ENCODE data around the gene WWOX.

WWOX gene

GRCh38 chr16:78715673-78716072 is 616.2 kb downstream of the WWOX start:
- H3K4me1 ChIP-seq (ENCODE audit: control insufficient read depth in 2 of 2, insufficient read depth in 2 of 2, low read length in 2 of 2): no peaks in the 10 kb centered on the region
- no peaks in the 10 kb centered on the region for H3K9me3 ChIP-seq (ENCODE audit: control insufficient read depth in 2 of 2, low read length in 2 of 2)
- no peak overlapping the region for H3K9ac ChIP-seq (ENCODE audit: low read depth in 1 of 2, low read length in 2 of 2)
- no peak overlapping the region for H3K27ac ChIP-seq (ENCODE audit: low read depth in 2 of 2, low read length in 2 of 2)
- no peaks in the 10 kb centered on the region for H3K36me3 ChIP-seq (ENCODE audit: control insufficient read depth in 2 of 2, insufficient read depth in 2 of 2, low read length in 2 of 2)
- H3K27me3 ChIP-seq (ENCODE audit: control insufficient read depth in 2 of 2, insufficient read depth in 2 of 2, low read length in 2 of 2): no peaks in the 10 kb centered on the region
- no peak overlapping the region for H3K4me3 ChIP-seq (ENCODE audit: low read length in 2 of 2)

GRCh38 chr16:78718141-78718540 is 618.7 kb downstream of the WWOX start:
- no peak overlapping the region for H3K4me3 ChIP-seq (ENCODE audit: low read length in 2 of 2)
- no peaks in the 10 kb centered on the region for H3K9me3 ChIP-seq (ENCODE audit: control insufficient read depth in 2 of 2, low read length in 2 of 2)
- H3K27me3 ChIP-seq (ENCODE audit: control insufficient read depth in 2 of 2, insufficient read depth in 2 of 2, low read length in 2 of 2): no peaks in the 10 kb centered on the region
- H3K9ac ChIP-seq (ENCODE audit: low read depth in 1 of 2, low read length in 2 of 2): no peak overlapping the region
- no peaks in the 10 kb centered on the region for H3K4me1 ChIP-seq (ENCODE audit: control insufficient read depth in 2 of 2, insufficient read depth in 2 of 2, low read length in 2 of 2)
- H3K27ac ChIP-seq (ENCODE audit: low read depth in 2 of 2, low read length in 2 of 2): no peak overlapping the region
- H3K36me3 ChIP-seq (ENCODE audit: control insufficient read depth in 2 of 2, insufficient read depth in 2 of 2, low read length in 2 of 2): no peaks in the 10 kb centered on the region

GRCh38 chr16:78720416-78720815 is 621.0 kb downstream of the WWOX start:
- H3K9ac ChIP-seq (ENCODE audit: low read depth in 1 of 2, low read length in 2 of 2): no peak overlapping the region
- H3K9me3 ChIP-seq (ENCODE audit: control insufficient read depth in 2 of 2, low read length in 2 of 2): no peaks in the 10 kb centered on the region
- no peaks in the 10 kb centered on the region for H3K4me1 ChIP-seq (ENCODE audit: control insufficient read depth in 2 of 2, insufficient read depth in 2 of 2, low read length in 2 of 2)
- H3K27me3 ChIP-seq (ENCODE audit: control insufficient read depth in 2 of 2, insufficient read depth in 2 of 2, low read length in 2 of 2): no peaks in the 10 kb centered on the region
- H3K36me3 ChIP-seq (ENCODE audit: control insufficient read depth in 2 of 2, insufficient read depth in 2 of 2, low read length in 2 of 2): no peaks in the 10 kb centered on the region
- no peak overlapping the region for H3K4me3 ChIP-seq (ENCODE audit: low read length in 2 of 2)
- no peak overlapping the region for H3K27ac ChIP-seq (ENCODE audit: low read depth in 2 of 2, low read length in 2 of 2)

DNA sequence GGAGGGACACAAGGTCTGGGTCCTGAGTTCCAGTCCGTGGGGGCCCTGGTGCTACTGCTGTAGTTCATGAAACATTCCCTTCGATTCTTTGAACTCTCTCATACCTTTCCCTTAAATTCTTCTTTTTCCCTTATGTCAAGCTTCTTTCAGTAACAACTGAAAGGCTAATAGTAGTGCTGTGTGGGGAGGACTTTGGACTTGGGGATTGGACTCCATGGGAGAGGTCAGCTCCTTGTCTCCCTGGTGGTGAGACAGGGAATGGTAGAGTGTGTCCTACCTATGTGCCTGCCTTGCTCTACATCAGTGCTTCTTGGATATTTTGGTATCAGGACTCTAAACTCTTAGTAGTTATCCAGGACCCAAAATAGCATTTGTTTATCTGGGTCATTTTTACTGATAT is 628.1 kb downstream of the WWOX start:
- Histone ChIP-seq H3K27ac (ENCODE audit: low read depth in 2 of 2, low read length in 2 of 2) (no peak overlapping the region), H3K4me3 (ENCODE audit: low read length in 2 of 2) (no peak overlapping the region), H3K4me1 (ENCODE audit: control insufficient read depth in 2 of 2, insufficient read depth in 2 of 2, low read length in 2 of 2) (no peaks in the 10 kb centered on the region), H3K9me3 (ENCODE audit: control insufficient read depth in 2 of 2, low read length in 2 of 2) (no peaks in the 10 kb centered on the region), H3K36me3 (ENCODE audit: control insufficient read depth in 2 of 2, insufficient read depth in 2 of 2, low read length in 2 of 2) (no peaks in the 10 kb centered on the region), H3K9ac (ENCODE audit: low read depth in 1 of 2, low read length in 2 of 2) (no peak overlapping the region), H3K27me3 (ENCODE audit: control insufficient read depth in 2 of 2, insufficient read depth in 2 of 2, low read length in 2 of 2) (no peaks in the 10 kb centered on the region)

GRCh38 chr16:78729687-78730086 is 630.2 kb downstream of the WWOX start:
- H3K4me3 ChIP-seq (ENCODE audit: low read length in 2 of 2): no peak overlapping the region
- no peak overlapping the region for H3K27ac ChIP-seq (ENCODE audit: low read depth in 2 of 2, low read length in 2 of 2)
- H3K36me3 ChIP-seq (ENCODE audit: control insufficient read depth in 2 of 2, insufficient read depth in 2 of 2, low read length in 2 of 2): no peaks in the 10 kb centered on the region
- no peak overlapping the region for H3K9ac ChIP-seq (ENCODE audit: low read depth in 1 of 2, low read length in 2 of 2)
- no peaks in the 10 kb centered on the region for H3K27me3 ChIP-seq (ENCODE audit: control insufficient read depth in 2 of 2, insufficient read depth in 2 of 2, low read length in 2 of 2)
- no peaks in the 10 kb centered on the region for H3K9me3 ChIP-seq (ENCODE audit: control insufficient read depth in 2 of 2, low read length in 2 of 2)
- no peaks in the 10 kb centered on the region for H3K4me1 ChIP-seq (ENCODE audit: control insufficient read depth in 2 of 2, insufficient read depth in 2 of 2, low read length in 2 of 2)

GRCh38 chr16:78731785-78732184 is 632.3 kb downstream of the WWOX start:
- H3K9ac ChIP-seq (ENCODE audit: low read depth in 1 of 2, low read length in 2 of 2): no peak overlapping the region
- H3K4me3 ChIP-seq (ENCODE audit: low read length in 2 of 2): no peak overlapping the region
- H3K4me1 ChIP-seq (ENCODE audit: control insufficient read depth in 2 of 2, insufficient read depth in 2 of 2, low read length in 2 of 2): no peaks in the 10 kb centered on the region
- H3K36me3 ChIP-seq (ENCODE audit: control insufficient read depth in 2 of 2, insufficient read depth in 2 of 2, low read length in 2 of 2): no peaks in the 10 kb centered on the region
- H3K27me3 ChIP-seq (ENCODE audit: control insufficient read depth in 2 of 2, insufficient read depth in 2 of 2, low read length in 2 of 2): no peaks in the 10 kb centered on the region
- no peaks in the 10 kb centered on the region for H3K9me3 ChIP-seq (ENCODE audit: control insufficient read depth in 2 of 2, low read length in 2 of 2)
- H3K27ac ChIP-seq (ENCODE audit: low read depth in 2 of 2, low read length in 2 of 2): no peak overlapping the region

DNA sequence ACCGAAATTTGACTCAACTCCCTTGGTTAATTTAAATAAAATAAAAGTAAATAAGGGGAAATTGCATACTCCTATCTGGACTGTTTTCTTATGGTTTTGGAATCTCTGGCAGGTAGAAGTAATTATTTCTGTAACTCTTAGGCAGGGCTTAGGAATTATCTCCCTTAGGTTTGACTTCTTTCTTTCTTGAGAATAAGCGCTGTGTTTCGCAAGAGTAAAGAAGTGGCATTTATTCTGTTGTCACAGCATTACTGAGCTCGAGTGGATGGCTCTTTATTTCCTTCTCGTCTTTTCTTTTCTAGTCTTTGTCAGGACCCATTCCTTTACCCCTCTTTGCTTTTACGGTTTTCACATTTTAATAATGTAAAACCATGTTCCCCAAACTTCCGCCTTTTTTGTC is 633.2 kb downstream of the WWOX start:
- Histone ChIP-seq H3K4me3 (ENCODE audit: low read length in 2 of 2) (no peak overlapping the region), H3K4me1 (ENCODE audit: control insufficient read depth in 2 of 2, insufficient read depth in 2 of 2, low read length in 2 of 2) (peaks cover 0 to 3% of the 10 kb centered on the region in 2 donors), H3K27ac (ENCODE audit: low read depth in 2 of 2, low read length in 2 of 2) (no peak overlapping the region), H3K9ac (ENCODE audit: low read depth in 1 of 2, low read length in 2 of 2) (no peak overlapping the region), H3K36me3 (ENCODE audit: control insufficient read depth in 2 of 2, insufficient read depth in 2 of 2, low read length in 2 of 2) (no peaks in the 10 kb centered on the region), H3K9me3 (ENCODE audit: control insufficient read depth in 2 of 2, low read length in 2 of 2) (no peaks in the 10 kb centered on the region), H3K27me3 (ENCODE audit: control insufficient read depth in 2 of 2, insufficient read depth in 2 of 2, low read length in 2 of 2) (no peaks in the 10 kb centered on the region)

DNA sequence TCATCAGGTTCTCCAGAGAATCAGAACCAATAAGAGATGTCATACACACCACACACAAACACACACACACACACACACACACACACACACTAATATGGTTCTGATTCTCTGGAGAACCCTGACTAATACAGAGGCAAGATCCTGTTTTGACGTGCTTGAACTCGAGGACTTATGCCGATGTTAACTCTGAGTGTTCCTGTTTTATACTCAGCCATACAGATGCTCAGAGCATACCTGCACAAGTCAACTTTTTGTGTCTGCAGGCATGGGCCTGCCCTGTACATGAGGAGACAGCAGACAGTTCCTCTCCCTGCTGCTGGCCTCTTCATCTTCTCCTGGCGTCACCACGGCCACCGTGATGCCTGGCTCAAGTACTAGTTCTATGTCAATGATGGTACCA is 635.9 kb downstream of the WWOX start:
- Histone ChIP-seq H3K4me1 (ENCODE audit: control insufficient read depth in 2 of 2, insufficient read depth in 2 of 2, low read length in 2 of 2) (peaks cover 0 to 4% of the 10 kb centered on the region in 2 donors), H3K9me3 (ENCODE audit: control insufficient read depth in 2 of 2, low read length in 2 of 2) (no peaks in the 10 kb centered on the region)

DNA sequence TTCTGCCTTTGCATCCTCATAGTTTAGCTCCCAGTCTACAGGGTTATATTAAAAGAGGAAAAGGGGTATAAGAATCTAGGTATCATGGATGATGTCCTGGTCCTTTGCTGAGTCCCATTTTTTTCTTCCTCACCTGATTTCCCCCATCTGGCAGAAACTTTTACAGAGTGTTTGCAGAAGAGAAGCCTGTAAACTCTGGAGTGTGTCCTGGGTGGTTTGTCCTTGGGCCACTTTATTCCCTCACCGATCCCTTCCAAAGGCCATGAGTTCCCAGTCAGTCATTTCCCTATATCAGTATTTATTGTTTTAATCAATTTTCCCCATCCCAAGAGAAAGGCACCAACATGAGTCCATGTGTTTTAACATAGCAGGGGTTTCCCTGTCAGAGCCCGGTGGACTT is 638.2 kb downstream of the WWOX start:
- H3K4me3 ChIP-seq (ENCODE audit: low read length in 2 of 2): no peak overlapping the region
- H3K27me3 ChIP-seq (ENCODE audit: control insufficient read depth in 2 of 2, insufficient read depth in 2 of 2, low read length in 2 of 2): no peaks in the 10 kb centered on the region
- H3K9me3 ChIP-seq (ENCODE audit: control insufficient read depth in 2 of 2, low read length in 2 of 2): no peaks in the 10 kb centered on the region
- no peak overlapping the region for H3K9ac ChIP-seq (ENCODE audit: low read depth in 1 of 2, low read length in 2 of 2)
- no peak overlapping the region for H3K27ac ChIP-seq (ENCODE audit: low read depth in 2 of 2, low read length in 2 of 2)
- no peaks in the 10 kb centered on the region for H3K36me3 ChIP-seq (ENCODE audit: control insufficient read depth in 2 of 2, insufficient read depth in 2 of 2, low read length in 2 of 2)
- H3K4me1 ChIP-seq (ENCODE audit: control insufficient read depth in 2 of 2, insufficient read depth in 2 of 2, low read length in 2 of 2): peaks cover 0 to 4% of the 10 kb centered on the region in 2 donors

More for the DNA sequence above, 635.9 kb downstream of the WWOX start:
- no peak overlapping the region for H3K27ac ChIP-seq (ENCODE audit: low read depth in 2 of 2, low read length in 2 of 2)
- no peaks in the 10 kb centered on the region for H3K36me3 ChIP-seq (ENCODE audit: control insufficient read depth in 2 of 2, insufficient read depth in 2 of 2, low read length in 2 of 2)
- H3K4me3 ChIP-seq (ENCODE audit: low read length in 2 of 2): no peak overlapping the region
- H3K9ac ChIP-seq (ENCODE audit: low read depth in 1 of 2, low read length in 2 of 2): no peak overlapping the region
- no peaks in the 10 kb centered on the region for H3K27me3 ChIP-seq (ENCODE audit: control insufficient read depth in 2 of 2, insufficient read depth in 2 of 2, low read length in 2 of 2)

DNA sequence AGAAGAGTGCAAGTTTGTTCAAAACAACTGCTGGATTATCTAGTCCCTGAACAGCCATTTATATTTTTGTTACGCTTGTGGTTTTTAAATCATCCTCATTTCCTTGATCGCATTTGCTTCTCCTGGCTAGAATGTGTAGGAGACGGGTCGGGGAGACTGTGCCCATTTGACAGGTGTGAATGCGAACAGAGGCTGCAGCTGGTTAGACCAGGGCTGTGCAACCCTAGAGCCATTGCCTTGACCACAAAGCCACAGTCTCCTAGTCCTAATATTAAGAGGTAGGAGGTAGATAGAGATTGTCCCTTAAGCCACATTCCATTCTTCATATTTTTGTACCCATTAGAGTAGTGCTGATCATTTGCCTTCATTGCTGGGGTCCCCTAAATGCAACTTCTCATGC is 639.1 kb downstream of the WWOX start:
- no peak overlapping the region for H3K9ac ChIP-seq (ENCODE audit: low read depth in 1 of 2, low read length in 2 of 2)

DNA sequence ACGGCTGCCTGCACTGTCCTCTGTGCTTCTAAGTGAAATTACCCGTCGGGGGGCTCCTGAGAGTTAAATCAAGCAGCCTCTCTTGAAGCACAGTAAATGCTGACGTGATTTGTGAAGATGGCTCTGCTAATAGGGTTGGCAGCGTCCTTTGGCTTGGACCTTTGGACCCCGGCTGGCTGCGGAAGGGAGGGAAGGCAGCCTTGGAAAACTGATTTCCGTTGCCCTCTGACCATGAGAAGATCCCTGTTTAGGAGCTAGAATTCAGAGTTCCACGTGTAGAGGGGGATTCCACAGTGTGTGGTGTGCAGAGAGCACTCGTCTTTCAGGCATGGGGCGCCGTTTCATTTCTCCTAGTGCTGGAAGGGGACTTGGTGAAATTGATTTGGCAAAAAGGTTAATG is 640.8 kb downstream of the WWOX start:
- Histone ChIP-seq H3K4me3 (ENCODE audit: low read length in 2 of 2) (no peak overlapping the region), H3K27ac (ENCODE audit: low read depth in 2 of 2, low read length in 2 of 2) (no peak overlapping the region), H3K27me3 (ENCODE audit: control insufficient read depth in 2 of 2, insufficient read depth in 2 of 2, low read length in 2 of 2) (no peaks in the 10 kb centered on the region), H3K36me3 (ENCODE audit: control insufficient read depth in 2 of 2, insufficient read depth in 2 of 2, low read length in 2 of 2) (no peaks in the 10 kb centered on the region), H3K4me1 (ENCODE audit: control insufficient read depth in 2 of 2, insufficient read depth in 2 of 2, low read length in 2 of 2) (peaks cover 18 to 26% of the 10 kb centered on the region in 2 donors), H3K9me3 (ENCODE audit: control insufficient read depth in 2 of 2, low read length in 2 of 2) (no peaks in the 10 kb centered on the region), H3K9ac (ENCODE audit: low read depth in 1 of 2, low read length in 2 of 2) (no peak overlapping the region)

More for the DNA sequence above, 639.1 kb downstream of the WWOX start:
- no peak overlapping the region for H3K27ac ChIP-seq (ENCODE audit: low read depth in 2 of 2, low read length in 2 of 2)
- H3K36me3 ChIP-seq (ENCODE audit: control insufficient read depth in 2 of 2, insufficient read depth in 2 of 2, low read length in 2 of 2): no peaks in the 10 kb centered on the region
- no peaks in the 10 kb centered on the region for H3K9me3 ChIP-seq (ENCODE audit: control insufficient read depth in 2 of 2, low read length in 2 of 2)
- H3K4me1 ChIP-seq (ENCODE audit: control insufficient read depth in 2 of 2, insufficient read depth in 2 of 2, low read length in 2 of 2): peaks cover 3 to 10% of the 10 kb centered on the region in 2 donors
- no peaks in the 10 kb centered on the region for H3K27me3 ChIP-seq (ENCODE audit: control insufficient read depth in 2 of 2, insufficient read depth in 2 of 2, low read length in 2 of 2)
- H3K4me3 ChIP-seq (ENCODE audit: low read length in 2 of 2): no peak overlapping the region

Data from mucosa of rectum (tissue), 2 donors.